Uterus (tissue), 2 donors: ENCODE data around the gene NDUFA11.

Source experiments
- CTCF ChIP-seq, 4 experiments: fragments of 200-600 bp in 2 of 4; fragments of 450-650 bp in 2 of 4; sonication (generic) in 2 of 4; IDR thresholded peaks; one replicate each; pipeline ENCODE4 v1.5.1; 2016 to 2019; ENCODE audit warnings: antibody characterized with exemption in 4 of 4, mild to moderate bottlenecking in 2 of 4, moderate library complexity in 1 of 4
- POLR2A ChIP-seq, 2 donors: fragments of 450-650 bp; IDR thresholded peaks; one replicate each; pipeline ENCODE4 v1.6.1; 2016; ENCODE audit warnings: antibody characterized with exemption in 2 of 2, mild to moderate bottlenecking in 1 of 2, moderate library complexity in 1 of 2

DNA sequence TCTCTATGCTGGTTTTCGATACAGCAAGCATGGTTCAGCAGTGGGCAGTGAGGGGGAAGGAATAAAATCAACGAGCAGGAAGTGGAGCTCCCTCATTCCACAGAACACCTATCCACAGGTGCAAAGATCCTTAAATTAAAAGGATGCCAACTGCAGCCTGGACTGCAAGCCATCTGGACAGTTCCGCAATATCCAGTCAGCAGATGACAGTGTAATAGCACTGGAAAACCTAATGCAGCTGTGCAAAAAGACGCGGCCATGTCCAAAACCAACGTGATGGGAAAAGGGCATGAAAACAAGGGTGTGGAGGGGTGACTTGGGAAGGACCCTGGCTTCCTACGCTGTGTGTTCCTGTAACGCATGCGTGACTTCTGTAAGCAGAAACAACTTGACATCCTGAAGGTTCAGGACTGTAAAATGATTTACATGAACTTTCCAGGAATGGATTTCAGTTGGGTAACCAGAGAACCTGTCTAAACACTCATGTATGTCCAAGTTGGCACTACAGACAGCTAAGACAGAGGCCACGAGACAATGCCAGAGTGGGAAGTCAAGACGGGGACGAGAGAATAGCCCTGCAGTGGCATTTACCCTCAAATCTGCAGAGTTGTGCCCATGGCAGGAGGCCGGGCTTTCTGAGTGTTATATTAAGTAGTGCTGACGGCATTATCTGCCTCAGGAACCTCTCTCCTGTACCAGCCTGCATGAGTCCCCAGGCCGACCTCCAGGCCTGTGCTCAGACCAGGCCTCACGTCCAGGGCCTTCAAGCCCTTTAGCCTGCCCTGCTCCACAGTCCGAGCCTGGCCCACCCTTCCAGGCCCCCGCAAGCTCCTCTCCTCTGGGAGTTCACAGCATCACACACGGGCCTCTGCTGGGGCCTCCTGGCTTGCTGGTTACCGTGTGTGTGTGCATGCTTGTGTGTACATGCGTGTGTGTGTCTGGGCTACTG is 36.9 kb upstream of the NDUFA11 start:
- TF ChIP-seq POLR2A (IDR thresholded peaks at IDR 0.05) (no peak), CTCF (IDR thresholded peaks at IDR 0.05) (no peak)
